A549 (cell line): ENCODE measurements around the gene PIK3CB.

Source experiments
- HDAC2 ChIP-seq: fragments of 200-600 bp; sonication (generic); IDR thresholded peaks from 2 replicates; pipeline ENCODE4 v1.6.1; 2016
- HMGXB4 ChIP-seq: fragments of 250-450 bp; sonication (Bioruptor Pico); IDR thresholded peaks from 2 replicates; pipeline ENCODE4 v1.5.0; 2021; ENCODE audit warnings: mild to moderate bottlenecking, moderate library complexity, borderline replicate concordance
- KDM5A ChIP-seq: fragments of 200-600 bp; sonication (generic); IDR thresholded peaks from 2 replicates; pipeline ENCODE4 v1.6.1; 2016; ENCODE audit warnings: antibody characterized with exemption, mild to moderate bottlenecking
- POLR2A ChIP-seq: IDR thresholded peaks from 2 replicates; pipeline ENCODE4 v1.6.1; 2012; ENCODE audit warnings: mild to moderate bottlenecking, low read length
- POLR2AphosphoS2 ChIP-seq: conservative IDR thresholded peaks from 2 replicates; pipeline ENCODE4 v1.6.1; 2012; ENCODE audit warnings: low read length, improper control_type of control experiment, inconsistent platforms
- RFX5 ChIP-seq: fragments of 450-650 bp; IDR thresholded peaks from 2 replicates; pipeline ENCODE4 v1.7.1; 2014; ENCODE audit warnings: antibody characterized with exemption, mild to moderate bottlenecking, moderate library complexity
- RNF2 ChIP-seq: fragments of 200-600 bp; sonication (generic); IDR thresholded peaks from 2 replicates; pipeline ENCODE4 v1.6.1; 2016; ENCODE audit warnings: low read depth, mild to moderate bottlenecking, antibody characterized with exemption, moderate library complexity, borderline replicate concordance
- SMC3 ChIP-seq: fragments of >200 bp; sonication (Bioruptor Twin); formaldehyde crosslinking; IDR thresholded peaks from 3 replicates; pipeline ENCODE4 v1.6.1; 2018; ENCODE audit warnings: inconsistent platforms
- TF ChIP-seq, protein P1 (sequence below): fragments of >200 bp; sonication (Bioruptor Twin); formaldehyde crosslinking; IDR thresholded peaks from 3 replicates; pipeline ENCODE4 v1.5.1; 2016
- TF ChIP-seq, protein P2 (sequence below): fragments of 450-650 bp; IDR thresholded peaks from 2 replicates; pipeline ENCODE4 v1.6.1; 2014; ENCODE audit warnings: antibody characterized with exemption
- TF ChIP-seq, protein P3 (sequence below): IDR thresholded peaks from 2 replicates; pipeline ENCODE4 v1.6.1; 2012

DNA sequence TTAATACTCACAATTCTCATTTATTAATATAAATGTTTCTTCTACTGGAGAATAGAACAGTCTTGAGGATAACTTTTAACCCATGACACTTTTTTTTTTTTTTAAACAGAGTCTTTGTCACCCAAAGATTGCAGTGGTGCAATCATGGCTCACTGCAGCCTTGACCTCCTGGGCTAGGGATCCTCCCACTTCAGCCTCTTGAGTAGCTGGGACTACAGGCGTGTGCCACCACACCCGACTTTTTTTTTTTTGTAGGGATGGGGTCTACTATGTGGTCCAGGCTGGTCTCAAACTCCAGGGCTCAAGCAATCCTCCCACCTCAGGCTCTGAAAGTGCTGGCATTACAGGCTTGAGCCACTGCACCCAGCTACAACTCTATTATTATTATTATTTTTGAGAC, 34.5 kb downstream of the PIK3CB start:
- TF ChIP-seq HMGXB4 (CRISPR knock-in tag), result no peak
- TF ChIP-seq, protein P1, sequence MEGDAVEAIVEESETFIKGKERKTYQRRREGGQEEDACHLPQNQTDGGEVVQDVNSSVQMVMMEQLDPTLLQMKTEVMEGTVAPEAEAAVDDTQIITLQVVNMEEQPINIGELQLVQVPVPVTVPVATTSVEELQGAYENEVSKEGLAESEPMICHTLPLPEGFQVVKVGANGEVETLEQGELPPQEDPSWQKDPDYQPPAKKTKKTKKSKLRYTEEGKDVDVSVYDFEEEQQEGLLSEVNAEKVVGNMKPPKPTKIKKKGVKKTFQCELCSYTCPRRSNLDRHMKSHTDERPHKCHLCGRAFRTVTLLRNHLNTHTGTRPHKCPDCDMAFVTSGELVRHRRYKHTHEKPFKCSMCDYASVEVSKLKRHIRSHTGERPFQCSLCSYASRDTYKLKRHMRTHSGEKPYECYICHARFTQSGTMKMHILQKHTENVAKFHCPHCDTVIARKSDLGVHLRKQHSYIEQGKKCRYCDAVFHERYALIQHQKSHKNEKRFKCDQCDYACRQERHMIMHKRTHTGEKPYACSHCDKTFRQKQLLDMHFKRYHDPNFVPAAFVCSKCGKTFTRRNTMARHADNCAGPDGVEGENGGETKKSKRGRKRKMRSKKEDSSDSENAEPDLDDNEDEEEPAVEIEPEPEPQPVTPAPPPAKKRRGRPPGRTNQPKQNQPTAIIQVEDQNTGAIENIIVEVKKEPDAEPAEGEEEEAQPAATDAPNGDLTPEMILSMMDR, result no peak
- TF ChIP-seq RNF2, result no peak
- TF ChIP-seq HDAC2, result no peak
- TF ChIP-seq RFX5, result no peak
- TF ChIP-seq SMC3, result no peak
- TF ChIP-seq, protein P2, sequence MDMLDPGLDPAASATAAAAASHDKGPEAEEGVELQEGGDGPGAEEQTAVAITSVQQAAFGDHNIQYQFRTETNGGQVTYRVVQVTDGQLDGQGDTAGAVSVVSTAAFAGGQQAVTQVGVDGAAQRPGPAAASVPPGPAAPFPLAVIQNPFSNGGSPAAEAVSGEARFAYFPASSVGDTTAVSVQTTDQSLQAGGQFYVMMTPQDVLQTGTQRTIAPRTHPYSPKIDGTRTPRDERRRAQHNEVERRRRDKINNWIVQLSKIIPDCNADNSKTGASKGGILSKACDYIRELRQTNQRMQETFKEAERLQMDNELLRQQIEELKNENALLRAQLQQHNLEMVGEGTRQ, result no peak
- no peak for TF ChIP-seq POLR2A
- TF ChIP-seq POLR2AphosphoS2, result no peak
- no peak for TF ChIP-seq KDM5A
- TF ChIP-seq, protein P3, sequence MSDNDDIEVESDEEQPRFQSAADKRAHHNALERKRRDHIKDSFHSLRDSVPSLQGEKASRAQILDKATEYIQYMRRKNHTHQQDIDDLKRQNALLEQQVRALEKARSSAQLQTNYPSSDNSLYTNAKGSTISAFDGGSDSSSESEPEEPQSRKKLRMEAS, result no peak
